SK-N-SH (cell line): ENCODE results near the gene INHBE. TPM values are rescaled to one million over a fixed set of nuclear protein-coding genes. Genes with fewer than 3 reads are reported as not detected.

Source experiments
- CTCF ChIA-PET: fragments of 300-600, 350-600 bp; formaldehyde crosslinking; extraction: SDS; loops from one replicate; lab custom pipeline; 2021; lab: Yijun Ruan, JAX
- POLR2A ChIA-PET: fragments of 350-600 bp; sonication (Branson Sonifier 250); formaldehyde crosslinking; extraction: SDS; loops from one replicate; lab custom pipeline; 2020; ENCODE audit warnings: antibody characterized with exemption, inconsistent platforms; lab: Yijun Ruan, JAX
- DNase-seq: peaks from one replicate; pipeline ENCODE4 v3.0.0; 2012
- H2AFZ ChIP-seq: fragments of 200-600 bp; sonication (generic); 2 replicates; pipeline ENCODE4 v1.8.1; 2016; ENCODE audit warnings: antibody characterized with exemption, mild to moderate bottlenecking, low read depth
- H3F3A ChIP-seq: fragments of 200-600 bp; sonication (generic); replicated peaks from 2 replicates; pipeline ENCODE3; 2016; ENCODE audit warnings: antibody characterized with exemption, mild to moderate bottlenecking; ENCODE audit not compliant: insufficient read depth
- H3K27ac ChIP-seq, 2 experiments: fragments of 200-500 bp in 1 of 2; fragments of 200-600 bp in 1 of 2; sonication (Bioruptor generic) in 1 of 2; sonication (generic), shearing (Covaris generic) in 1 of 2; 2 replicates each; pipeline versions ENCODE4 v1.5.1 to v1.6.1; 2014 to 2016; ENCODE audit warnings: low read depth in 2 of 2, inconsistent platforms in 1 of 2, low read length in 1 of 2, mild to moderate bottlenecking in 1 of 2, mixed read lengths in 1 of 2
- H3K27me3 ChIP-seq: fragments of 200-600 bp; sonication (generic), shearing (Covaris generic); 2 replicates; pipeline ENCODE4 v1.6.1; 2016; ENCODE audit warnings: mixed run types; ENCODE audit not compliant: insufficient read depth
- H3K36me3 ChIP-seq, 2 experiments: fragments of 200-500 bp in 1 of 2; fragments of 200-600 bp in 1 of 2; sonication (Bioruptor generic) in 1 of 2; sonication (generic) in 1 of 2; replicated peaks in 1 of 2; 2 replicates each; pipeline versions ENCODE3 to v1.5.1; 2014 to 2016; ENCODE audit warnings: low read length in 1 of 2, mild to moderate bottlenecking in 1 of 2; ENCODE audit not compliant: insufficient read depth in 2 of 2, control insufficient read depth in 1 of 2
- H3K4me1 ChIP-seq, 2 experiments: fragments of 200-500 bp in 1 of 2; fragments of 200-600 bp in 1 of 2; sonication (Bioruptor generic) in 1 of 2; sonication (generic), shearing (Covaris generic) in 1 of 2; 2 replicates each; pipeline versions ENCODE4 v1.5.1 to v1.6.1; 2014 to 2016; ENCODE audit warnings: low read depth in 1 of 2, low read length in 1 of 2, mixed run types in 1 of 2; ENCODE audit not compliant: insufficient read depth in 2 of 2, control insufficient read depth in 1 of 2
- H3K4me2 ChIP-seq: fragments of 200-600 bp; sonication (generic), shearing (Covaris generic); 2 replicates; pipeline ENCODE4 v1.6.1; 2017; ENCODE audit warnings: mixed run types
- H3K4me3 ChIP-seq, 2 experiments: fragments of 200-500 bp in 1 of 2; fragments of 200-600 bp in 1 of 2; sonication (Bioruptor generic) in 1 of 2; sonication (generic), shearing (Covaris generic) in 1 of 2; 2 replicates each; pipeline versions ENCODE4 v1.5.1 to v1.8.1; 2014 to 2016; ENCODE audit warnings: low read depth in 2 of 2, inconsistent platforms in 1 of 2, low read length in 1 of 2, mild to moderate bottlenecking in 1 of 2, mixed read lengths in 1 of 2, moderate library complexity in 1 of 2
- H3K79me2 ChIP-seq: fragments of 200-600 bp; sonication (generic); 2 replicates; pipeline ENCODE4 v1.8.1; 2017; ENCODE audit warnings: mild to moderate bottlenecking; ENCODE audit not compliant: insufficient read depth
- H3K9ac ChIP-seq: fragments of 200-600 bp; sonication (generic); 2 replicates; pipeline ENCODE4 v1.6.1; 2017; ENCODE audit warnings: mixed run types
- H3K9me2 ChIP-seq: fragments of 200-600 bp; sonication (generic); 2 replicates; pipeline ENCODE4 v1.6.1; 2017; ENCODE audit warnings: mixed run types
- H3K9me3 ChIP-seq: fragments of 200-600 bp; sonication (generic); 2 replicates; pipeline ENCODE4 v1.6.1; 2017; ENCODE audit warnings: mixed run types, mild to moderate bottlenecking, moderate library complexity
- H4K20me1 ChIP-seq: fragments of 200-600 bp; sonication (generic); 2 replicates; pipeline ENCODE4 v1.6.1; 2017; ENCODE audit warnings: mild to moderate bottlenecking, mixed run types; ENCODE audit not compliant: insufficient read depth
- CHD2 ChIP-seq: fragments of 150-350 bp; IDR thresholded peaks from 2 replicates; pipeline ENCODE4 v1.6.1; 2018; ENCODE audit warnings: low read length; ENCODE audit not compliant: partially characterized antibody
- ELF1 ChIP-seq: IDR thresholded peaks from 2 replicates; pipeline ENCODE4 v1.4.0; 2012
- EP300 ChIP-seq, 2 experiments: IDR thresholded peaks; 2 replicates each; pipeline versions ENCODE4 v1.4.0 to v1.6.1; 2012; ENCODE audit warnings: borderline replicate concordance in 1 of 2, low read depth in 1 of 2, low read length in 1 of 2
- EZH2phosphoT487 ChIP-seq: fragments of 200-600 bp; sonication (generic); IDR thresholded peaks from 2 replicates; pipeline ENCODE4 v1.6.1; 2017; ENCODE audit warnings: low read depth, mixed run types, mild to moderate bottlenecking, antibody characterized with exemption, moderate library complexity, borderline replicate concordance
- GATA2 ChIP-seq: sonication (generic); formaldehyde crosslinking; IDR thresholded peaks from 2 replicates; pipeline ENCODE4 v1.5.0; 2020; ENCODE audit warnings: mild to moderate bottlenecking, missing genetic modification reagents
- JUND ChIP-seq: IDR thresholded peaks from 2 replicates; pipeline ENCODE4 v1.4.0; 2012
- MEF2A ChIP-seq: IDR thresholded peaks from 2 replicates; pipeline ENCODE4 v1.4.0; 2012; ENCODE audit warnings: low read depth, borderline replicate concordance
- MXI1 ChIP-seq: IDR thresholded peaks from 2 replicates; pipeline ENCODE4 v1.6.1; 2012; ENCODE audit warnings: mild to moderate bottlenecking, low read depth, low read length, improper control_type of control experiment
- POLR2AphosphoS5 ChIP-seq: IDR thresholded peaks from 2 replicates; pipeline ENCODE4 v1.6.1; 2012; ENCODE audit warnings: low read depth, low read length
- RCOR1 ChIP-seq: fragments of 150-350 bp; IDR thresholded peaks from 2 replicates; pipeline ENCODE4 v1.6.1; 2017; ENCODE audit warnings: antibody characterized with exemption, low read length
- RFX5 ChIP-seq: IDR thresholded peaks from 2 replicates; pipeline ENCODE4 v1.6.1; 2012; ENCODE audit warnings: mild to moderate bottlenecking, improper control_type of control experiment, low read length
- RXRA ChIP-seq: IDR thresholded peaks from 2 replicates; pipeline ENCODE4 v1.4.0; 2012; ENCODE audit warnings: low read depth, mild to moderate bottlenecking, borderline replicate concordance
- SIN3A ChIP-seq: IDR thresholded peaks from 2 replicates; pipeline ENCODE4 v1.6.1; 2012; ENCODE audit warnings: low read depth, mild to moderate bottlenecking, low read length, moderate library complexity, borderline replicate concordance
- SMC3 ChIP-seq: IDR thresholded peaks from 2 replicates; pipeline ENCODE4 v1.6.1; 2012; ENCODE audit warnings: low read depth, low read length, improper control_type of control experiment
- TAF1 ChIP-seq: IDR thresholded peaks from 2 replicates; pipeline ENCODE4 v1.6.1; 2012; ENCODE audit warnings: low read depth, mild to moderate bottlenecking, low read length, moderate library complexity, borderline replicate concordance
- TCF12 ChIP-seq: IDR thresholded peaks from 2 replicates; pipeline ENCODE4 v1.4.0; 2012
- TEAD4 ChIP-seq: IDR thresholded peaks from 2 replicates; pipeline ENCODE4 v1.4.0; 2012; ENCODE audit warnings: mild to moderate bottlenecking, borderline replicate concordance; ENCODE audit not compliant: insufficient read depth
- WGBS: methylation state at CpG from one replicate; pipeline ENCODE4 v1.1.6; 2017; ENCODE audit warnings: low lambda C conversion rate; 5-methylcytosine and 5-hydroxymethylcytosine counted together
- polyA plus RNA-seq, 3 experiments: library from polyadenylated mRNA; depleted of rRNA; stranded (reverse); fragments of >200 nt; gene quantifications; 2 replicates each; pipeline ENCODE4 v1.2.3, GENCODE V29; 2012
- TF ChIP-seq, protein P1 (sequence below): IDR thresholded peaks from 2 replicates; pipeline ENCODE4; 2012
- TF ChIP-seq, protein P2 (sequence below): IDR thresholded peaks from 2 replicates; pipeline ENCODE4 v1.6.1; 2012; ENCODE audit warnings: mild to moderate bottlenecking, low read depth, low read length, moderate library complexity
- TF ChIP-seq, protein P3 (sequence below): IDR thresholded peaks from 2 replicates; pipeline ENCODE4 v1.4.0; 2012; ENCODE audit warnings: low read depth, borderline replicate concordance
- TF ChIP-seq, protein P4 (sequence below): IDR thresholded peaks from 2 replicates; pipeline ENCODE4 v1.4.0; 2012; ENCODE audit warnings: low read depth, borderline replicate concordance
- TF ChIP-seq, protein P5 (sequence below): fragments of 150-350 bp; IDR thresholded peaks from 2 replicates; pipeline ENCODE4 v1.6.1; 2017; ENCODE audit warnings: antibody characterized with exemption, low read length, low read depth, borderline replicate concordance
- TF ChIP-seq, protein P6 (sequence below): IDR thresholded peaks from 2 replicates; pipeline ENCODE4 v1.4.0; 2012; ENCODE audit warnings: low read depth

The INHBE gene
- polyA plus RNA-seq, 1 of the 3 experiments (the other 2 are of a cell fraction): 0.03 TPM

DNA sequence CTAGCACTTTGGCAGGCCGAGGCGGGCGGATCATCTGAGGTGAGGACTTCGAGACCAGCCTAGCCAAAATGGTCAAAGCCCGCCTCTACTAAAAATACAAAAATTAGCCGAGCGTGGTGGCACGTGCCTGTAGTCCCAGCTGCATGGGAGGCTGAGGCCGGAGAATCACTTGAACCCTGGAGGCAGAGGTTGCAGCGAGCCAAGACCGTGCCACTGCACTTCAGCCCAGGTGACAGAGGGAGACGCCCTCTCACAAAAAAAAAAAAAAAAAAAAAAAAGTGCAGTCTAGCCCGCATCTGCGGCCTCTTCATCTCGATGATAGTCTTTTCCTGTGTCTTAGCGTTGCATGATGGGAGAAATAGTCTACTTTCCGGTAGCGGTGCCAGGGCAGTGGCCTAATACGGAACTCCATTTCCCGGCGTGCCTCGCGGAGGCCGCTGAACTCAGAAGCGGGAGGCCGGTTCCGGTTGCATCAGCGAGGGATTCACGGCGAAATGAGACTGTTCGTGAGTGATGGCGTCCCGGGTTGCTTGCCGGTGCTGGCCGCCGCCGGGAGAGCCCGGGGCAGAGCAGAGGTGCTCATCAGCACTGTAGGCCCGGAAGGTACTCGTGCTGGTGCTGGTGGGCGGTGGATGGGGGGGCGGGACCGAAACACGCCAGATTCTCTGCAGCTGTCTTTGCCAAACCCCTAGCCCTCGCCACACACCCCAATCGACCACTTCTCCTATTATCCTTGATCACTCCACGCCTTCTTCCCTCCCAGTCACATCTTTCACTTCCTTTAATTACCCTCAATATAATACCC, 32.7 kb downstream of the INHBE start, which contains the start of gene MARS1:
TSS of gene MARS1 (plus strand) at position 472 of the 805 bp plus-strand sequence. CDS start at position 495, 23 bp downstream.
- Histone ChIP-seq H3K4me1 (peaks cover 6 to 9% of the 10 kb centered on the region in 2 experiments; a peak in 3 of 4 replicates), H3K79me2 (peaks cover 38% of the 10 kb centered on the region), H3K36me3 (peaks cover 30 to 42% of the 10 kb centered on the region in 2 experiments), H3K4me3 (peak within 1 kb of the TSS; percentile 77 to 100), H3K27ac (peak within 1 kb of the TSS; percentile 73 to 74), H4K20me1 (0 out of 2 replicates have a peak, but pooled peaks cover 4% of the 10 kb centered on the region), H3K27me3 (no peaks in the 10 kb centered on the region), H3K9me3 (no peaks in the 10 kb centered on the region), H3K9me2 (no peaks in the 10 kb centered on the region), H2AFZ (peak within 1 kb of the TSS; percentile 95), H3K4me2 (peak within 1 kb of the TSS; percentile 90), H3F3A (peaks cover 10% of the 10 kb centered on the region), H3K9ac (peak within 1 kb of the TSS; percentile 94)
- ChIA-PET CTCF (interaction anchor here (0.9 to 6.1 kb wide), 7 partner anchors 14 to 245 kb away, joined by 3 to 28 read pairs (median 5); partner anchors contain the start of gene GLI1), POLR2A (interaction anchor here (0.6 to 2.1 kb wide), 7 partner anchors 10 to 1528 kb away, joined by 3 to 7 read pairs (median 5); partner anchors contain the start of genes DDIT3 and LRP1)
- peak; percentile 92 for DNase-seq
- WGBS: 18% methylated on average over 33 of the region's 47 CpGs
- no peak for TF ChIP-seq SMC3
- TF ChIP-seq TCF12: peak; percentile 9; the same call in 1 of the 2 replicates
- TF ChIP-seq, protein P1, sequence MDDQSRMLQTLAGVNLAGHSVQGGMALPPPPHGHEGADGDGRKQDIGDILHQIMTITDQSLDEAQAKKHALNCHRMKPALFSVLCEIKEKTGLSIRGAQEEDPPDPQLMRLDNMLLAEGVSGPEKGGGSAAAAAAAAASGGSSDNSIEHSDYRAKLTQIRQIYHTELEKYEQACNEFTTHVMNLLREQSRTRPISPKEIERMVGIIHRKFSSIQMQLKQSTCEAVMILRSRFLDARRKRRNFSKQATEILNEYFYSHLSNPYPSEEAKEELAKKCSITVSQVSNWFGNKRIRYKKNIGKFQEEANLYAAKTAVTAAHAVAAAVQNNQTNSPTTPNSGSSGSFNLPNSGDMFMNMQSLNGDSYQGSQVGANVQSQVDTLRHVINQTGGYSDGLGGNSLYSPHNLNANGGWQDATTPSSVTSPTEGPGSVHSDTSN: peak; percentile 14; the same call in 1 of the 2 replicates
- peak; percentile 83 for TF ChIP-seq ELF1
- no peak for TF ChIP-seq RXRA
- TF ChIP-seq MXI1: peak; percentile 69
- peak; percentile 83 for TF ChIP-seq POLR2AphosphoS5
- peak; percentile 95 for TF ChIP-seq CHD2
- TF ChIP-seq TEAD4: no peak
- no peak for TF ChIP-seq RCOR1
- TF ChIP-seq, protein P2, sequence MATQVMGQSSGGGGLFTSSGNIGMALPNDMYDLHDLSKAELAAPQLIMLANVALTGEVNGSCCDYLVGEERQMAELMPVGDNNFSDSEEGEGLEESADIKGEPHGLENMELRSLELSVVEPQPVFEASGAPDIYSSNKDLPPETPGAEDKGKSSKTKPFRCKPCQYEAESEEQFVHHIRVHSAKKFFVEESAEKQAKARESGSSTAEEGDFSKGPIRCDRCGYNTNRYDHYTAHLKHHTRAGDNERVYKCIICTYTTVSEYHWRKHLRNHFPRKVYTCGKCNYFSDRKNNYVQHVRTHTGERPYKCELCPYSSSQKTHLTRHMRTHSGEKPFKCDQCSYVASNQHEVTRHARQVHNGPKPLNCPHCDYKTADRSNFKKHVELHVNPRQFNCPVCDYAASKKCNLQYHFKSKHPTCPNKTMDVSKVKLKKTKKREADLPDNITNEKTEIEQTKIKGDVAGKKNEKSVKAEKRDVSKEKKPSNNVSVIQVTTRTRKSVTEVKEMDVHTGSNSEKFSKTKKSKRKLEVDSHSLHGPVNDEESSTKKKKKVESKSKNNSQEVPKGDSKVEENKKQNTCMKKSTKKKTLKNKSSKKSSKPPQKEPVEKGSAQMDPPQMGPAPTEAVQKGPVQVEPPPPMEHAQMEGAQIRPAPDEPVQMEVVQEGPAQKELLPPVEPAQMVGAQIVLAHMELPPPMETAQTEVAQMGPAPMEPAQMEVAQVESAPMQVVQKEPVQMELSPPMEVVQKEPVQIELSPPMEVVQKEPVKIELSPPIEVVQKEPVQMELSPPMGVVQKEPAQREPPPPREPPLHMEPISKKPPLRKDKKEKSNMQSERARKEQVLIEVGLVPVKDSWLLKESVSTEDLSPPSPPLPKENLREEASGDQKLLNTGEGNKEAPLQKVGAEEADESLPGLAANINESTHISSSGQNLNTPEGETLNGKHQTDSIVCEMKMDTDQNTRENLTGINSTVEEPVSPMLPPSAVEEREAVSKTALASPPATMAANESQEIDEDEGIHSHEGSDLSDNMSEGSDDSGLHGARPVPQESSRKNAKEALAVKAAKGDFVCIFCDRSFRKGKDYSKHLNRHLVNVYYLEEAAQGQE: no peak
- peak; percentile 87; the same call in 1 of the 2 replicates for TF ChIP-seq SIN3A
- TF ChIP-seq RFX5: 0 out of 2 replicates have a peak, but pooled peaks have one; percentile 30
- TF ChIP-seq, protein P3, sequence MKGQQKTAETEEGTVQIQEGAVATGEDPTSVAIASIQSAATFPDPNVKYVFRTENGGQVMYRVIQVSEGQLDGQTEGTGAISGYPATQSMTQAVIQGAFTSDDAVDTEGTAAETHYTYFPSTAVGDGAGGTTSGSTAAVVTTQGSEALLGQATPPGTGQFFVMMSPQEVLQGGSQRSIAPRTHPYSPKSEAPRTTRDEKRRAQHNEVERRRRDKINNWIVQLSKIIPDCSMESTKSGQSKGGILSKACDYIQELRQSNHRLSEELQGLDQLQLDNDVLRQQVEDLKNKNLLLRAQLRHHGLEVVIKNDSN: no peak
- peak; percentile 76; the same call in 1 of the 2 replicates for TF ChIP-seq TAF1
- TF ChIP-seq EP300 (IDR thresholded peaks at IDR 0.05; ENCODE audit: borderline replicate concordance in 1 of 2, low read depth in 1 of 2, low read length in 1 of 2): no peak
- TF ChIP-seq MEF2A: no peak
- TF ChIP-seq GATA2 (CRISPR knock-in tag): no peak
- TF ChIP-seq EZH2phosphoT487: no peak
- no peak for TF ChIP-seq JUND
- TF ChIP-seq, protein P4, sequence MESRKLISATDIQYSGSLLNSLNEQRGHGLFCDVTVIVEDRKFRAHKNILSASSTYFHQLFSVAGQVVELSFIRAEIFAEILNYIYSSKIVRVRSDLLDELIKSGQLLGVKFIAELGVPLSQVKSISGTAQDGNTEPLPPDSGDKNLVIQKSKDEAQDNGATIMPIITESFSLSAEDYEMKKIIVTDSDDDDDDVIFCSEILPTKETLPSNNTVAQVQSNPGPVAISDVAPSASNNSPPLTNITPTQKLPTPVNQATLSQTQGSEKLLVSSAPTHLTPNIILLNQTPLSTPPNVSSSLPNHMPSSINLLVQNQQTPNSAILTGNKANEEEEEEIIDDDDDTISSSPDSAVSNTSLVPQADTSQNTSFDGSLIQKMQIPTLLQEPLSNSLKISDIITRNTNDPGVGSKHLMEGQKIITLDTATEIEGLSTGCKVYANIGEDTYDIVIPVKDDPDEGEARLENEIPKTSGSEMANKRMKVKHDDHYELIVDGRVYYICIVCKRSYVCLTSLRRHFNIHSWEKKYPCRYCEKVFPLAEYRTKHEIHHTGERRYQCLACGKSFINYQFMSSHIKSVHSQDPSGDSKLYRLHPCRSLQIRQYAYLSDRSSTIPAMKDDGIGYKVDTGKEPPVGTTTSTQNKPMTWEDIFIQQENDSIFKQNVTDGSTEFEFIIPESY: no peak
- TF ChIP-seq, protein P5, sequence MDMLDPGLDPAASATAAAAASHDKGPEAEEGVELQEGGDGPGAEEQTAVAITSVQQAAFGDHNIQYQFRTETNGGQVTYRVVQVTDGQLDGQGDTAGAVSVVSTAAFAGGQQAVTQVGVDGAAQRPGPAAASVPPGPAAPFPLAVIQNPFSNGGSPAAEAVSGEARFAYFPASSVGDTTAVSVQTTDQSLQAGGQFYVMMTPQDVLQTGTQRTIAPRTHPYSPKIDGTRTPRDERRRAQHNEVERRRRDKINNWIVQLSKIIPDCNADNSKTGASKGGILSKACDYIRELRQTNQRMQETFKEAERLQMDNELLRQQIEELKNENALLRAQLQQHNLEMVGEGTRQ: no peak
- TF ChIP-seq, protein P6, sequence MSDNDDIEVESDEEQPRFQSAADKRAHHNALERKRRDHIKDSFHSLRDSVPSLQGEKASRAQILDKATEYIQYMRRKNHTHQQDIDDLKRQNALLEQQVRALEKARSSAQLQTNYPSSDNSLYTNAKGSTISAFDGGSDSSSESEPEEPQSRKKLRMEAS: peak; percentile 96
